ENCODE results near the gene VGLL4. TPM values are rescaled to one million over a fixed set of nuclear protein-coding genes. Genes with fewer than 3 reads are reported as not detected.

Gene VGLL4
- total RNA-seq, 1 donor from 2014 or later: 45.5 TPM

DNA sequence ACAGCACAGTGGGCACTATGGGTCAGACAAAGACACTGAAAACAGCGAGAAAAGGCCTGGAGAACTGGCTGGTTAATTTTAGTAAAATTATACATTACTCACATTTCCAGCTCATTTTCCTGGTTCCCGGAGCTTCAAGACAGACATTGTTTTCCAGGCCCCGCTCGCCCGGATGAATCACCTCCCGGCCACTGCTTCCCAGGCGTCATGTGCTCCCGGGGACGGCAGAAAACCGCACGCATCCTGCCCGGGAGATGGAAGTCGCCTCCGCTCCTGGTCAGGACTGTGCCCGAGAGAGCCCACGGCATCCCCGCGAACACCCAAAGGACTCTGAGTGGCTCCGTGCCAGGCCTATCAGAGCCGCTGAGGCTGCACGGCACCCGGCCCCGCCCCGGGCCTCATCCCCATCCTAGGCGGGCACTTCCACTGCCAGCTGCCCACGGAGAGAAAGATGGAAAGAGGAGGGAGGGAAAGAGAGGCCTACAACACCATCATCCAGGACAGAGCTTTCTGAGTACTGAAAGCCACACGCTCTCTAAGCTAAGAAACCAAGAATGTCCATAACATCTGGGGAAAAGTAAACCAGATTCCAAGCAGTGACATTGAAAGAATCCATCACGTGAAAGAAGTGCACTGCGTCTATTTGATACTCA is 75.1 kb downstream of the VGLL4 start:
- DNase-seq: no peak
- peak; percentile 24 to 31 for ATAC-seq
- Histone ChIP-seq H3K27me3 (ENCODE audit: low read depth) (no peaks in the 10 kb centered on the region), H3K4me3 (no peak overlapping the region), H3K27ac (peak overlapping the region; percentile 73), H3K36me3 (peaks cover 35% of the 10 kb centered on the region), H3K4me1 (peaks cover 31% of the 10 kb centered on the region), H3K9me3 (no peaks in the 10 kb centered on the region)
- intact Hi-C loops (cut with DNase I): no loop called here
- TF ChIP-seq, protein P1, sequence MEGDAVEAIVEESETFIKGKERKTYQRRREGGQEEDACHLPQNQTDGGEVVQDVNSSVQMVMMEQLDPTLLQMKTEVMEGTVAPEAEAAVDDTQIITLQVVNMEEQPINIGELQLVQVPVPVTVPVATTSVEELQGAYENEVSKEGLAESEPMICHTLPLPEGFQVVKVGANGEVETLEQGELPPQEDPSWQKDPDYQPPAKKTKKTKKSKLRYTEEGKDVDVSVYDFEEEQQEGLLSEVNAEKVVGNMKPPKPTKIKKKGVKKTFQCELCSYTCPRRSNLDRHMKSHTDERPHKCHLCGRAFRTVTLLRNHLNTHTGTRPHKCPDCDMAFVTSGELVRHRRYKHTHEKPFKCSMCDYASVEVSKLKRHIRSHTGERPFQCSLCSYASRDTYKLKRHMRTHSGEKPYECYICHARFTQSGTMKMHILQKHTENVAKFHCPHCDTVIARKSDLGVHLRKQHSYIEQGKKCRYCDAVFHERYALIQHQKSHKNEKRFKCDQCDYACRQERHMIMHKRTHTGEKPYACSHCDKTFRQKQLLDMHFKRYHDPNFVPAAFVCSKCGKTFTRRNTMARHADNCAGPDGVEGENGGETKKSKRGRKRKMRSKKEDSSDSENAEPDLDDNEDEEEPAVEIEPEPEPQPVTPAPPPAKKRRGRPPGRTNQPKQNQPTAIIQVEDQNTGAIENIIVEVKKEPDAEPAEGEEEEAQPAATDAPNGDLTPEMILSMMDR (IDR thresholded peaks at IDR 0.05): no peak

DNA sequence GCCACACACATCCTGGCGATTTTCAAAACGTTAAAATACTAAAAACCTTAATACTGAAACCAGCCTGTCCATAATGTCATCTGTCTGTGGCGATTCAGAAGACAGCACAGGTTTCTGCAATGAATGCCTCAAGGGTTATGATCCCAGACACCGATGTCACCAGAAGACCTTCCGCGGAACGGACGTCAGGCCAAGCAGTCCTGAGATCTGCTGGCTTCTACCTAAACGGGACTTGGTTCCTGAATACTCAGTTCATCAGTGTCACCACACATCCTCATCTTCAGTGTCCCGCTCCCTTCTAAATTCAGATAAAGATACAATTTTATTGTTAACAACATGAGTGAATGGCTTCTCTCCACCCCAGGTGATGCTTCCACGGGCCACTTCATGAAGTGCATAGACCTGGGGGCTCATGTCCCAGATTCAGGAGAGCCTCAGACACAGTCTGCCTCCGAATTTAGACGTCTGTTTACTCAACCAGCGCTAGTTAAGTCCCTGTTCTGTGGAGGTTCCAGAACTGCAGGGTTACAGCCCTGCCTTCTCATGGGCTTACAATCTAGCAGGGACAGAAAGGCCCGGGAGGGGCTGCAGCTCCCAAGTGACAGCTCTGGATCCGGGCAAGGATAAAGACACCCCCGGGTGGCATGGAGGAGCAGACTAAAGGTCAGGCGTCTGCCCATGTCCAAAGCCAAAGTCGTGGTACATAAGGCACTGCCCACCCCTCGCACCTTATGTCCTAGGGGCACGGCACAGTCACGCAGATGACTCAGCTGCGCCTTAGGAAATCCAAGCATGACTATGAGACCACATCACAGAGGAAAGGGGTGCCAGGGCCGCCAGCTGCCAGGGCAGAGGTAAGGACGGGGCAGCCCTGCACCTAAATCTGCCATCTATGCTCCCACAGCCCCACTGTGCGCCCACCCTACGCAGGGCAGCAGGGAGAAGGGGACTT is 75.9 kb downstream of the VGLL4 start:
- intact Hi-C loops (cut with DNase I): no loop called here
- Histone ChIP-seq H3K4me1 (peaks cover 31% of the 10 kb centered on the region), H3K4me3 (no peak overlapping the region), H3K27ac (peak overlapping the region; percentile 73), H3K27me3 (ENCODE audit: low read depth) (no peaks in the 10 kb centered on the region), H3K9me3 (no peaks in the 10 kb centered on the region), H3K36me3 (peaks cover 40% of the 10 kb centered on the region)
- DNase-seq (no peak), ATAC-seq (peak in 1 of 2 donors; percentile 16)
- TF ChIP-seq, protein P1 (IDR thresholded peaks at IDR 0.05): no peak

DNA sequence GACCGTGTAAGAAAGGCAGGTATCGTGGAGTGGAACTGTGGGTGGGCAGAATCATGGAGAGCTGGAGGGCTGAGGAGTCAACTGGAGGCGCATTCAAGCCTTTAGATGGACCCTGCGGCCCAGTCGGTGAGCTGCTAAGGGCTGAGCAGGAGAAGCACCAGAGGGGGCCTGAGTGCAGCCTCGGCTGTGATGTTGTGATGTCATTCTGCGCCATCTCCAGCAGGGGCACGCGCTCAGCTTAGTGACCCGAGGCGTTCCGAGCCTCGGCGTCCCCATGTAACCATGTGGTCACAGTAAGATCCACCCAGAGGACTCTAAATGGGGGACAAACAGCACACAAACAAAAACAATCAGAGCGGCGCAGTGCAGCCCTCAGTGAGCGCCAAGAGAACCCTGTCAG is 76.8 kb downstream of the VGLL4 start:
- H3K4me3 ChIP-seq: no peak overlapping the region
- DNase-seq (no peak), ATAC-seq (no peak)
- H3K27me3 ChIP-seq (ENCODE audit: low read depth): no peaks in the 10 kb centered on the region
- H3K27ac ChIP-seq: no peak overlapping the region
- intact Hi-C loops (cut with DNase I): no loop called here
- TF ChIP-seq, protein P1 (IDR thresholded peaks at IDR 0.05): no peak
- peaks cover 31% of the 10 kb centered on the region for H3K4me1 ChIP-seq
- H3K9me3 ChIP-seq: no peaks in the 10 kb centered on the region
- peaks cover 40% of the 10 kb centered on the region for H3K36me3 ChIP-seq

DNA sequence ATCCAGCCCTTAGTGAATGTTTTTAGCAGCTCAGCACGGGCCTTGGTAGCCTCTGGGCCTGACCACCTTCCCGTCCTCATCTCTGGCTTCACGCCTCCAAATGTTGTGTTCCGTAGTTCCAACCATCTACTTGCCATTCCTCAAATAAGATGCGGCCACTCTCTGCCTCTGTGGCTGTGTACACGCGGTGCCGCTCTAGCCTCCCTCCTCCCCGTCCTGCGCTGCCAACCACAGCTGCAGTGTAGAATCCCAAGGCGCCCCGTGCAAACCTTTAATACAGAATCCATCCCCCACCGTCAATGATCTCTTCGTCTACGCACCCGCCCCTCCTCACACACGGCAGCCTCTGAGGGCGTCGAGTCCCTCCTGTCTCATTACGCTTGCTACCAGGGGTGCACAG is 77.2 kb downstream of the VGLL4 start:
- ATAC-seq (no peak), DNase-seq (no peak)
- Histone ChIP-seq H3K9me3 (no peaks in the 10 kb centered on the region), H3K27ac (no peak overlapping the region), H3K4me1 (peaks cover 34% of the 10 kb centered on the region), H3K4me3 (no peak overlapping the region), H3K27me3 (ENCODE audit: low read depth) (no peaks in the 10 kb centered on the region), H3K36me3 (peaks cover 40% of the 10 kb centered on the region)
- TF ChIP-seq, protein P1 (IDR thresholded peaks at IDR 0.05): no peak
- intact Hi-C loops (cut with DNase I): no loop called here

DNA sequence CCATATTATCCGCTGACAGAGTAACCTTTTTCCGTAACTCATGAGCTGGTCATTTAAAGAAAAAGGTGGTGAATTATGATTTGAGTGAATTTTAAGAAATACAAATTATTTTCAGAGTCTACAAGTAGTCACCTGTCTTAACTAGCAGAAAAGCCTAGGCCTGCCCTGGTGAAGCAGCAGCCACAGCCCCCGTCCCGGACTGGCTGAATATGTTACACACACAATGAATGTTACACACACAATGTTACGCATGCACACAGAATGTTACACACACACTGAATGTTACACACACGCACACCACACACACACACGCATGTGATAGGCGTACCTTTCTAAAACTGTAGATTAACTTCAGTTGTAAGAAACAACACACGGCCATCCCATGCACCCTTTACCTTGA is 77.8 kb downstream of the VGLL4 start:
- no peaks in the 10 kb centered on the region for H3K27me3 ChIP-seq (ENCODE audit: low read depth)
- H3K9me3 ChIP-seq: no peaks in the 10 kb centered on the region
- DNase-seq (no peak), ATAC-seq (no peak)
- H3K36me3 ChIP-seq: peaks cover 40% of the 10 kb centered on the region
- TF ChIP-seq, protein P1 (IDR thresholded peaks at IDR 0.05): no peak
- no peak overlapping the region for H3K27ac ChIP-seq
- H3K4me3 ChIP-seq: no peak overlapping the region
- H3K4me1 ChIP-seq: peaks cover 34% of the 10 kb centered on the region
- intact Hi-C loops (cut with DNase I): no loop called here
